Neural progenitor cell (in vitro differentiated cells): ENCODE measurements around the gene ACTR1A. TPM values are rescaled to one million over a fixed set of nuclear protein-coding genes. Genes with fewer than 3 reads are reported as not detected.

ENCODE experiments used
- DNase-seq: peaks from one replicate; pipeline ENCODE4 v3.0.0-alpha.2; 2016; ENCODE audit warnings: low spot score
- H2AFZ ChIP-seq: fragments of 200-600 bp; sonication (generic); replicated peaks from 2 replicates; pipeline ENCODE4 v1.6.1; 2016; ENCODE audit warnings: antibody characterized with exemption
- H3F3A ChIP-seq: fragments of 200-600 bp; sonication (generic); 2 replicates; pipeline ENCODE4 v1.6.1; 2016; ENCODE audit warnings: antibody characterized with exemption, low read depth
- H3K27ac ChIP-seq: fragments of 200-600 bp; sonication (generic); 2 replicates; pipeline ENCODE4 v1.5.1; 2016; ENCODE audit warnings: mild to moderate bottlenecking
- H3K27me3 ChIP-seq: fragments of 200-600 bp; sonication (generic); 2 replicates; pipeline ENCODE4 v1.6.1; 2016; ENCODE audit warnings: mild to moderate bottlenecking, moderate library complexity
- H3K36me3 ChIP-seq: fragments of 200-600 bp; sonication (generic); 2 replicates; pipeline ENCODE4 v1.5.1; 2016
- H3K4me1 ChIP-seq: fragments of 200-600 bp; sonication (generic); 2 replicates; pipeline ENCODE4 v1.6.1; 2016; ENCODE audit warnings: mixed run types
- H3K4me2 ChIP-seq: fragments of 200-600 bp; sonication (generic); 2 replicates; pipeline ENCODE4 v1.6.1; 2016
- H3K4me3 ChIP-seq: fragments of 200-600 bp; sonication (generic); 2 replicates; pipeline ENCODE4 v1.5.1; 2016
- H3K79me2 ChIP-seq: fragments of 200-600 bp; sonication (generic); 2 replicates; pipeline ENCODE4 v1.6.1; 2016; ENCODE audit warnings: low read depth
- H3K9ac ChIP-seq: fragments of 200-600 bp; sonication (generic); 2 replicates; pipeline ENCODE4 v1.6.1; 2016
- H3K9me3 ChIP-seq: fragments of 200-600 bp; sonication (generic); 2 replicates; pipeline ENCODE4 v1.5.1; 2016; ENCODE audit warnings: low read depth
- H4K20me1 ChIP-seq: fragments of 200-600 bp; sonication (generic); 2 replicates; pipeline ENCODE4 v1.6.1; 2016; ENCODE audit warnings: low read depth
- H3K27ac Mint-ChIP-seq: 3 replicates; pipeline ENCODE4 v1.8.0; 2021; ENCODE audit warnings: mixed read lengths
- H3K27me3 Mint-ChIP-seq: 2 replicates; pipeline ENCODE4 v1.8.0; 2022; ENCODE audit warnings: low read depth, mild to moderate bottlenecking, inconsistent platforms, moderate library complexity, mixed read lengths; ENCODE audit not compliant: insufficient read depth
- H3K36me3 Mint-ChIP-seq: 3 replicates; pipeline ENCODE4 v1.8.0; 2021; ENCODE audit warnings: mixed read lengths
- H3K4me1 Mint-ChIP-seq: 3 replicates; pipeline ENCODE4 v1.8.0; 2021; ENCODE audit warnings: mixed read lengths
- H3K4me3 Mint-ChIP-seq: 3 replicates; pipeline ENCODE4 v1.8.0; 2021; ENCODE audit warnings: mild to moderate bottlenecking, moderate library complexity, mixed read lengths
- H3K9me3 Mint-ChIP-seq: 3 replicates; pipeline ENCODE4 v1.8.0; 2020; ENCODE audit warnings: mixed read lengths
- CTCF ChIP-seq: fragments of 200-600 bp; sonication (generic); IDR thresholded peaks from 2 replicates; pipeline ENCODE4 v1.5.1; 2017; ENCODE audit warnings: antibody characterized with exemption, mild to moderate bottlenecking
- EZH2 ChIP-seq: fragments of 200-600 bp; sonication (generic); IDR thresholded peaks from 2 replicates; pipeline ENCODE4 v1.6.1; 2017; ENCODE audit warnings: antibody characterized with exemption, mild to moderate bottlenecking, moderate library complexity
- EZH2phosphoT487 ChIP-seq: fragments of 200-600 bp; sonication (generic); IDR thresholded peaks from 2 replicates; pipeline ENCODE4 v1.6.1; 2017; ENCODE audit warnings: antibody characterized with exemption
- total RNA-seq: library from RNA; depleted of rRNA; stranded (reverse); fragments of >200 nt; gene quantifications from 2 replicates; pipeline ENCODE4 v1.2.3, GENCODE V29; 2015; ENCODE audit warnings: low replicate concordance

Gene ACTR1A
- total RNA-seq, 1 donor from 2014 or later: 86.9 TPM

GRCh38 chr10:102491136-102491535, 11.4 kb downstream of the ACTR1A start:
- Mint-ChIP-seq H3K27ac (no peak overlapping the region), H3K27me3 (peaks cover 5% of the 10 kb centered on the region), H3K4me1 (no peaks in the 10 kb centered on the region), H3K4me3 (no peak overlapping the region), H3K36me3 (peaks cover 15% of the 10 kb centered on the region), H3K9me3 (no peaks in the 10 kb centered on the region)
- Histone ChIP-seq H3K36me3 (no peaks in the 10 kb centered on the region), H3K9me3 (no peaks in the 10 kb centered on the region), H2AFZ (no peak overlapping the region), H3K4me1 (no peaks in the 10 kb centered on the region), H3K27ac (no peak overlapping the region), H3K27me3 (no peaks in the 10 kb centered on the region), H3K4me2 (no peak overlapping the region), H4K20me1 (peaks cover 51% of the 10 kb centered on the region), H3K4me3 (no peak overlapping the region), H3K79me2 (peaks cover 48% of the 10 kb centered on the region), H3F3A (no peaks in the 10 kb centered on the region), H3K9ac (no peak overlapping the region)
- TF ChIP-seq EZH2 (no peak), CTCF (no peak), EZH2phosphoT487 (no peak)
- no peak for DNase-seq

- no peak for DNase-seq
- Mint-ChIP-seq H3K36me3 (peaks cover 27% of the 10 kb centered on the region), H3K4me1 (no peaks in the 10 kb centered on the region), H3K27me3 (peaks cover 2% of the 10 kb centered on the region), H3K4me3 (no peak overlapping the region), H3K9me3 (no peaks in the 10 kb centered on the region), H3K27ac (no peak overlapping the region)
- Histone ChIP-seq H3K4me1 (no peaks in the 10 kb centered on the region), H3K36me3 (no peaks in the 10 kb centered on the region), H2AFZ (no peak overlapping the region), H3F3A (no peaks in the 10 kb centered on the region), H3K9ac (no peak overlapping the region), H3K4me3 (no peak overlapping the region), H3K79me2 (no peaks in the 10 kb centered on the region), H3K27ac (no peak overlapping the region), H3K27me3 (no peaks in the 10 kb centered on the region), H4K20me1 (peaks cover 7% of the 10 kb centered on the region), H3K4me2 (no peak overlapping the region), H3K9me3 (no peaks in the 10 kb centered on the region)
- no peak for TF ChIP-seq EZH2
- no peak for TF ChIP-seq EZH2phosphoT487
- TF ChIP-seq CTCF: no peak
Observed at GRCh38 chr10:102485093-102485784, 17.3 kb downstream of the ACTR1A start.

GRCh38 chr10:102484021-102484420, 18.5 kb downstream of the ACTR1A start:
- Mint-ChIP-seq H3K36me3 (peaks cover 25% of the 10 kb centered on the region), H3K9me3 (no peaks in the 10 kb centered on the region)

More at GRCh38 chr10:102484021-102484420, 18.5 kb downstream of the ACTR1A start:
- Histone ChIP-seq H2AFZ (no peak overlapping the region), H3F3A (peaks cover 9% of the 10 kb centered on the region), H3K79me2 (no peaks in the 10 kb centered on the region), H3K4me3 (no peak overlapping the region), H3K9ac (no peak overlapping the region), H3K27ac (no peak overlapping the region), H3K27me3 (no peaks in the 10 kb centered on the region), H4K20me1 (peaks cover 9% of the 10 kb centered on the region), H3K4me2 (no peak overlapping the region), H3K4me1 (no peaks in the 10 kb centered on the region), H3K36me3 (no peaks in the 10 kb centered on the region), H3K9me3 (no peaks in the 10 kb centered on the region)
- peaks cover 4% of the 10 kb centered on the region for H3K27me3 Mint-ChIP-seq
- TF ChIP-seq EZH2: no peak
- no peak for TF ChIP-seq CTCF
- no peak for TF ChIP-seq EZH2phosphoT487
- H3K27ac Mint-ChIP-seq: no peak overlapping the region
- H3K4me1 Mint-ChIP-seq: no peaks in the 10 kb centered on the region
- no peak for DNase-seq
- no peak overlapping the region for H3K4me3 Mint-ChIP-seq
